ENCODE results near the gene IFI44L. TPM values are rescaled to one million over a fixed set of nuclear protein-coding genes. Genes with fewer than 3 reads are reported as not detected.

The IFI44L gene
- total and polyA plus RNA-seq, 4 donors, result 2.1 to 6.5 (median 2.9) TPM

Other genes starting within 250 kb of the IFI44L start
- gene PTGFR, start 129.5 kb upstream of the IFI44L start, total RNA-seq, result under 1 TPM; 0.05 to 0.33 TPM
- gene PTGFR, start 129.5 kb upstream of the IFI44L start, polyA plus RNA-seq, result under 1 TPM; 0.46 to 0.67 TPM
- gene IFI44, start 29.4 kb downstream of the IFI44L start, total RNA-seq, result 1 to 10 TPM; 5.9 to 9.0 TPM
- 10 to 100 TPM; 10.3 to 17.9 TPM for gene IFI44, start 29.4 kb downstream of the IFI44L start, polyA plus RNA-seq